OCI-LY3 (cell line): ENCODE data around the gene RECQL.

Experiments used
- EZH2phosphoT487 ChIP-seq: fragments of 200-600 bp; shearing (Covaris generic); IDR thresholded peaks from 2 replicates; pipeline ENCODE4 v1.6.1; 2018; ENCODE audit warnings: antibody characterized with exemption, mixed run types, low read depth
- TF ChIP-seq, protein P1 (sequence below): fragments of 200-600, 300-600 bp; sonication (generic); IDR thresholded peaks from 2 replicates; pipeline ENCODE4 v1.5.1; 2014; ENCODE audit warnings: antibody characterized with exemption, low read length, low read depth

DNA sequence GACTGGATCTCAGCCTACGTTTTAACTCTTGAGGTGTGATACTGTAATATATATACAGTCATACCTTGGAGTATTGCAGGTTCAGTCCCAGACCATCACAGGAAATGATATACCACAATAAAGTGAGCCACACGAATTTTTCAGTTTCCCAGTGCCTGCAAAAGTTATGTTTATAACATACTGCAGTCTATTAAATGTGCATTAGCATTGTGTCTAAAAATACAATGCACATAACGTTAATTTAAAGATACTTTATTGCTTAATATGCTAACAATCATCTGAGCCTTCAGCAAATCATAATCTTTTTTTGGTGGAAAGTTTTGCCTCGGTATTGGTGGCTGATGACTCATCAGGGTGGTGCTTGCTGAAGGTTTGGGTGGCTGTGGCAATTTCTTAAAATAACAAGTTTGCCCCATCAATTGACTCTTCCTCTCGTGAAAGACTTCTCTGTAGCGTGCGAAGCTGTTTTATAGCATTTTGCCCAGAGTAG lies 45.1 kb downstream of the RECQL start:
- TF ChIP-seq, protein P1, sequence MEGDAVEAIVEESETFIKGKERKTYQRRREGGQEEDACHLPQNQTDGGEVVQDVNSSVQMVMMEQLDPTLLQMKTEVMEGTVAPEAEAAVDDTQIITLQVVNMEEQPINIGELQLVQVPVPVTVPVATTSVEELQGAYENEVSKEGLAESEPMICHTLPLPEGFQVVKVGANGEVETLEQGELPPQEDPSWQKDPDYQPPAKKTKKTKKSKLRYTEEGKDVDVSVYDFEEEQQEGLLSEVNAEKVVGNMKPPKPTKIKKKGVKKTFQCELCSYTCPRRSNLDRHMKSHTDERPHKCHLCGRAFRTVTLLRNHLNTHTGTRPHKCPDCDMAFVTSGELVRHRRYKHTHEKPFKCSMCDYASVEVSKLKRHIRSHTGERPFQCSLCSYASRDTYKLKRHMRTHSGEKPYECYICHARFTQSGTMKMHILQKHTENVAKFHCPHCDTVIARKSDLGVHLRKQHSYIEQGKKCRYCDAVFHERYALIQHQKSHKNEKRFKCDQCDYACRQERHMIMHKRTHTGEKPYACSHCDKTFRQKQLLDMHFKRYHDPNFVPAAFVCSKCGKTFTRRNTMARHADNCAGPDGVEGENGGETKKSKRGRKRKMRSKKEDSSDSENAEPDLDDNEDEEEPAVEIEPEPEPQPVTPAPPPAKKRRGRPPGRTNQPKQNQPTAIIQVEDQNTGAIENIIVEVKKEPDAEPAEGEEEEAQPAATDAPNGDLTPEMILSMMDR: no peak
- TF ChIP-seq EZH2phosphoT487: no peak
